ENCODE results near the gene RSKR. TPM values are rescaled to one million over a fixed set of nuclear protein-coding genes. Genes with fewer than 3 reads are reported as not detected.

The RSKR gene
- total RNA-seq, 1 donor = 4.3 TPM

- Histone ChIP-seq H3K79me2 (ENCODE audit: insufficient read depth, low read length) (peaks cover 18% of the 10 kb centered on the region), H3K27me3 (ENCODE audit: insufficient read depth, low read length) (no peaks in the 10 kb centered on the region), H4K20me1 (ENCODE audit: insufficient read depth, low read length) (peaks cover 5% of the 10 kb centered on the region), H3K36me3 (ENCODE audit: insufficient read depth, low read length) (peaks cover 26% of the 10 kb centered on the region), H3K4me2 (ENCODE audit: insufficient read depth, low read length) (no peak overlapping the region), H3K9me3 (ENCODE audit: low read depth, low read length) (no peaks in the 10 kb centered on the region), H3K27ac (ENCODE audit: low read depth, low read length) (no peak overlapping the region), H2AFZ (ENCODE audit: low read length) (no peak overlapping the region), H3K4me1 (ENCODE audit: insufficient read depth, low read length) (peaks cover 31% of the 10 kb centered on the region), H3K4me3 (ENCODE audit: insufficient read depth, low read length) (no peak overlapping the region)
- peak; percentile 12 for TF ChIP-seq CTCF (IDR thresholded peaks at IDR 0.05; ENCODE audit: extremely low read depth, low read depth, low read length)
- DNase-seq (ENCODE audit: insufficient read length, low spot score, missing footprints) = no peak
Observed at GRCh38 chr17:28574526-28574925, 39.5 kb downstream of the RSKR start.

GRCh38 chr17:28573966-28574480, 40.0 kb downstream of the RSKR start:
- peaks cover 5% of the 10 kb centered on the region for H4K20me1 ChIP-seq (ENCODE audit: insufficient read depth, low read length)
- H3K4me3 ChIP-seq (ENCODE audit: insufficient read depth, low read length) = no peak overlapping the region
- H2AFZ ChIP-seq (ENCODE audit: low read length) = no peak overlapping the region
- H3K4me1 ChIP-seq (ENCODE audit: insufficient read depth, low read length) = peaks cover 31% of the 10 kb centered on the region
- H3K4me2 ChIP-seq (ENCODE audit: insufficient read depth, low read length) = no peak overlapping the region
- H3K27ac ChIP-seq (ENCODE audit: low read depth, low read length) = no peak overlapping the region
- peaks cover 23% of the 10 kb centered on the region for H3K79me2 ChIP-seq (ENCODE audit: insufficient read depth, low read length)
- no peak for DNase-seq (ENCODE audit: insufficient read length, low spot score, missing footprints)
- no peaks in the 10 kb centered on the region for H3K9me3 ChIP-seq (ENCODE audit: low read depth, low read length)
- no peaks in the 10 kb centered on the region for H3K27me3 ChIP-seq (ENCODE audit: insufficient read depth, low read length)
- H3K36me3 ChIP-seq (ENCODE audit: insufficient read depth, low read length) = peaks cover 21% of the 10 kb centered on the region
- no peak for TF ChIP-seq CTCF (IDR thresholded peaks at IDR 0.05; ENCODE audit: extremely low read depth, low read depth, low read length)

- DNase-seq (ENCODE audit: insufficient read length, low spot score, missing footprints) = no peak
- no peak overlapping the region for H3K27ac ChIP-seq (ENCODE audit: low read depth, low read length)
- H2AFZ ChIP-seq (ENCODE audit: low read length) = no peak overlapping the region
- H3K36me3 ChIP-seq (ENCODE audit: insufficient read depth, low read length) = peaks cover 16% of the 10 kb centered on the region
- H4K20me1 ChIP-seq (ENCODE audit: insufficient read depth, low read length) = peaks cover 5% of the 10 kb centered on the region
- no peak overlapping the region for H3K4me2 ChIP-seq (ENCODE audit: insufficient read depth, low read length)
- no peaks in the 10 kb centered on the region for H3K9me3 ChIP-seq (ENCODE audit: low read depth, low read length)
- no peak for TF ChIP-seq CTCF (IDR thresholded peaks at IDR 0.05; ENCODE audit: extremely low read depth, low read depth, low read length)
- H3K79me2 ChIP-seq (ENCODE audit: insufficient read depth, low read length) = peaks cover 24% of the 10 kb centered on the region
- H3K27me3 ChIP-seq (ENCODE audit: insufficient read depth, low read length) = no peaks in the 10 kb centered on the region
- peaks cover 31% of the 10 kb centered on the region for H3K4me1 ChIP-seq (ENCODE audit: insufficient read depth, low read length)
- no peak overlapping the region for H3K4me3 ChIP-seq (ENCODE audit: insufficient read depth, low read length)
Observed at GRCh38 chr17:28573521-28573920, 40.5 kb downstream of the RSKR start.

- no peaks in the 10 kb centered on the region for H3K9me3 ChIP-seq (ENCODE audit: low read depth, low read length)
- H3K27ac ChIP-seq (ENCODE audit: low read depth, low read length) = no peak overlapping the region
- no peak overlapping the region for H3K4me3 ChIP-seq (ENCODE audit: insufficient read depth, low read length)
- no peak for TF ChIP-seq CTCF (IDR thresholded peaks at IDR 0.05; ENCODE audit: extremely low read depth, low read depth, low read length)
- no peak overlapping the region for H3K4me2 ChIP-seq (ENCODE audit: insufficient read depth, low read length)
- no peak for DNase-seq (ENCODE audit: insufficient read length, low spot score, missing footprints)
- H3K36me3 ChIP-seq (ENCODE audit: insufficient read depth, low read length) = peaks cover 11% of the 10 kb centered on the region
- H3K4me1 ChIP-seq (ENCODE audit: insufficient read depth, low read length) = peaks cover 31% of the 10 kb centered on the region
- H2AFZ ChIP-seq (ENCODE audit: low read length) = no peak overlapping the region
- H3K27me3 ChIP-seq (ENCODE audit: insufficient read depth, low read length) = no peaks in the 10 kb centered on the region
- H4K20me1 ChIP-seq (ENCODE audit: insufficient read depth, low read length) = peaks cover 5% of the 10 kb centered on the region
- H3K79me2 ChIP-seq (ENCODE audit: insufficient read depth, low read length) = peaks cover 27% of the 10 kb centered on the region
Observed at GRCh38 chr17:28573040-28573380, 41.0 kb downstream of the RSKR start.
